Measurements from ENCODE around the gene CRISPLD2.

The CRISPLD2 gene

DNA sequence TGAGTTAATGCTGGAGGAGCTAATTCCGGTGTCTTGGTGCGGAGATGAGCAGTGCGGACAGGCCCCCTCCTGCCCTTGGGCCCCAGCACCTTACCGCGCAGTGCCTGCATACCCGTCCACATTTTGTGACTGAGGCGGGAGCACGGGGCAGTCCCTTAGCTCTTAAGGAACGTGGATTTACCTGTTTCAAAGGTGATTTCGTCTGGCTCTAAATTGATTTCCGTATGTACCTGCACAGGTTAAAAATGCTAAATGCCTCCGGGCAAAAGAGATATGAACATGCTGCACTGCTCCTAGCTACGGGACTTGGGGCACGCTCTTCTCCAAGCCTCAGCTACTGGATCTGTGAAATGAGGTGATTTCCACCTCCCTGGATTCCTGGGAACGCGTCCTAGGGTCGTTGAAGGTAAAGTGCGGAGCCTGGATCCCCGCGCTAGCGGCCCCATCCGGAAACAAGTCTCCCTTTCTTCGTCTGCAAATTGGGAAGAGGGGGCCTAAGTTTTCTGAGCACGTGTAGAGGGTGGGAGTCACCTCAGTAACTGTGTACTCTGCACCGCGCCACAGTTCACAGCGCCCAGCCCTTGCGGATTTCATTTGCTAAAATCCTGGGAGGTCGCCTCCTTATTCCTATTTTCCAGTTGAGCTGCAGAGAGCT lies 669 bp upstream of the CRISPLD2 start:
- Histone ChIP-seq H3K9ac (ENCODE audit: low read length) (no peak overlapping the region), H3K4me1 (ENCODE audit: low read length) (no peaks in the 10 kb centered on the region), H3K4me2 (ENCODE audit: low read length) (no peak overlapping the region), H3K4me3 (ENCODE audit: low read length) (no peak overlapping the region), H3K27me3 (ENCODE audit: low read depth, low read length) (peaks cover 16% of the 10 kb centered on the region), H3K27ac (ENCODE audit: low read length) (no peak overlapping the region), H3K36me3 (replicated peaks; ENCODE audit: low read depth, low read length) (no peaks in the 10 kb centered on the region), H3K79me2 (ENCODE audit: low read length) (no peaks in the 10 kb centered on the region), H2AFZ (ENCODE audit: low read depth, low read length) (no peak overlapping the region), H4K20me1 (ENCODE audit: insufficient read depth, low read length) (no peaks in the 10 kb centered on the region), H3K9me3 (ENCODE audit: insufficient read depth, low read length) (no peaks in the 10 kb centered on the region)
- no peak for TF ChIP-seq EZH2phosphoT487 (IDR thresholded peaks at IDR 0.05; ENCODE audit: low read depth)
- TF ChIP-seq, protein P1, sequence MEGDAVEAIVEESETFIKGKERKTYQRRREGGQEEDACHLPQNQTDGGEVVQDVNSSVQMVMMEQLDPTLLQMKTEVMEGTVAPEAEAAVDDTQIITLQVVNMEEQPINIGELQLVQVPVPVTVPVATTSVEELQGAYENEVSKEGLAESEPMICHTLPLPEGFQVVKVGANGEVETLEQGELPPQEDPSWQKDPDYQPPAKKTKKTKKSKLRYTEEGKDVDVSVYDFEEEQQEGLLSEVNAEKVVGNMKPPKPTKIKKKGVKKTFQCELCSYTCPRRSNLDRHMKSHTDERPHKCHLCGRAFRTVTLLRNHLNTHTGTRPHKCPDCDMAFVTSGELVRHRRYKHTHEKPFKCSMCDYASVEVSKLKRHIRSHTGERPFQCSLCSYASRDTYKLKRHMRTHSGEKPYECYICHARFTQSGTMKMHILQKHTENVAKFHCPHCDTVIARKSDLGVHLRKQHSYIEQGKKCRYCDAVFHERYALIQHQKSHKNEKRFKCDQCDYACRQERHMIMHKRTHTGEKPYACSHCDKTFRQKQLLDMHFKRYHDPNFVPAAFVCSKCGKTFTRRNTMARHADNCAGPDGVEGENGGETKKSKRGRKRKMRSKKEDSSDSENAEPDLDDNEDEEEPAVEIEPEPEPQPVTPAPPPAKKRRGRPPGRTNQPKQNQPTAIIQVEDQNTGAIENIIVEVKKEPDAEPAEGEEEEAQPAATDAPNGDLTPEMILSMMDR (IDR thresholded peaks at IDR 0.05; ENCODE audit: low read depth, low read length) = no peak

DNA sequence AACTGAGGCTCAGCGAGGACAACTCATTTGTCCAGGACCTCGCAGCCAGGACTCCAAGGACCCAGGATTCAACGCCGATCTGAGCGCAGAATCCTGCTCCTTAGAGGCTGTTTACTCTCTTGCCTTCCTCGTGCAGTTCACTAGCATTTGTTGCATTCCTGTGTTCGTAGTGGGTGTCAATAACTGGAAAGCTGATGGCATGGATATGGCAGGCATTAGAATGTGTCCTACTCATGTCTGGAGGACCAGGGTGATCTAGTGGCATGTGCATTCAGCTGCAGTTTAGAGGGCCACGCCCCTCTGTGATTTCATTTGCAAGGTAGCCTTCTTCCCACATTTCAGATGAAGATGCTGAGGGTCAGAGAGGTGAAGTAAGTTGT lies 510 bp downstream of the CRISPLD2 start:
- Histone ChIP-seq H3K79me2 (ENCODE audit: low read length) (no peaks in the 10 kb centered on the region), H2AFZ (ENCODE audit: low read depth, low read length) (no peak overlapping the region), H3K4me3 (ENCODE audit: low read length) (no peak overlapping the region), H3K9ac (ENCODE audit: low read length) (no peak overlapping the region), H3K9me3 (ENCODE audit: insufficient read depth, low read length) (no peaks in the 10 kb centered on the region), H3K4me1 (ENCODE audit: low read length) (no peaks in the 10 kb centered on the region), H3K27ac (ENCODE audit: low read length) (no peak overlapping the region), H3K4me2 (ENCODE audit: low read length) (no peak overlapping the region), H3K27me3 (ENCODE audit: low read depth, low read length) (peaks cover 8% of the 10 kb centered on the region), H4K20me1 (ENCODE audit: insufficient read depth, low read length) (no peaks in the 10 kb centered on the region), H3K36me3 (replicated peaks; ENCODE audit: low read depth, low read length) (no peaks in the 10 kb centered on the region)
- TF ChIP-seq, protein P1 (IDR thresholded peaks at IDR 0.05; ENCODE audit: low read depth, low read length) = no peak
- no peak for TF ChIP-seq EZH2phosphoT487 (IDR thresholded peaks at IDR 0.05; ENCODE audit: low read depth)

DNA sequence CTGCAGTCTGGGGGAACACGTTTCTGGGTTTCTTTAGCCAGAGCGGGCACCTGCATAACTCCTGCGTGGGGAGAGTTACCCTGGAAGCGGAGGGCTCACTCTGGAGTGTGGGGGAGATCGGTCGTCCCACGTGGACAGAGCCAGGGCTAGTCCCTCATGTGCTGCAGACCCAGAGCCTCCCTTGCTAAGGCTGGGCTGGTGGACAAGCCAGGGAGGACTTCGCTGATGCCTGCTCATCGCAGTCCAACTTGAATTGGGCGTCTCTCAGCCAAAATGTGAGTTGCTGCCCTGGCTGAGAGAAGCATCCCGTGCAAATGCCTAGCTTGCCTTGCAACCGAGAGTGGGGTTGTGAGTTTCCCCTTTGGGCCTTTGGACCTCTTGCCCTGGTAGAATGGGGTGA lies 986 bp downstream of the CRISPLD2 start:
- no peaks in the 10 kb centered on the region for H3K9me3 ChIP-seq (ENCODE audit: insufficient read depth, low read length)
- TF ChIP-seq, protein P1 (IDR thresholded peaks at IDR 0.05; ENCODE audit: low read depth, low read length) = no peak
- TF ChIP-seq EZH2phosphoT487 (IDR thresholded peaks at IDR 0.05; ENCODE audit: low read depth) = no peak
- H3K36me3 ChIP-seq (replicated peaks; ENCODE audit: low read depth, low read length) = no peaks in the 10 kb centered on the region
- no peaks in the 10 kb centered on the region for H4K20me1 ChIP-seq (ENCODE audit: insufficient read depth, low read length)
- no peak overlapping the region for H3K9ac ChIP-seq (ENCODE audit: low read length)
- no peak overlapping the region for H2AFZ ChIP-seq (ENCODE audit: low read depth, low read length)
- no peaks in the 10 kb centered on the region for H3K4me1 ChIP-seq (ENCODE audit: low read length)
- no peak overlapping the region for H3K4me2 ChIP-seq (ENCODE audit: low read length)
- H3K4me3 ChIP-seq (ENCODE audit: low read length) = no peak overlapping the region
- no peak overlapping the region for H3K27ac ChIP-seq (ENCODE audit: low read length)
- no peaks in the 10 kb centered on the region for H3K79me2 ChIP-seq (ENCODE audit: low read length)
- peaks cover 7% of the 10 kb centered on the region; the same call in 1 of the 2 replicates for H3K27me3 ChIP-seq (ENCODE audit: low read depth, low read length)

DNA sequence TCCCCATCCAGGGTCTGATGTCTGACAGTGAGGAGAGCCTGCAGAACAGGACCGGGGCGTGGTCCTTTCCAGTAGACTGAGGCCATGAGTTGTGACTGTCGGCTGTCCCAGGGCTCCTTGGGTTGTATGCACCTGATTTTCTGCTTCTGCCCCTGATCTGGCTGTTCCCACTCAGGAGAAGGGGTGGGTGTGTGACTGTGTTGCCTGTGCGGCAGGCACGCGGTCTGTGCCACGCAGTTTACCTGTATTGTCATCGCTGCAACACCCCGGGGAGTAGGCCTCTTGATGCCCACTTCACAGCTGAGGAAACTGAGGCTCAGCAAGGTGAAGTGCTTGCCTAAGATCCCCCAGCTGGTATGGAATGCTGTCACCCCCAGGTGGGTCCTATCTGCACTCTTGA lies 1.4 kb downstream of the CRISPLD2 start:
- Histone ChIP-seq H3K27me3 (ENCODE audit: low read depth, low read length) (0 out of 2 replicates have a peak, but pooled peaks cover 7% of the 10 kb centered on the region), H3K9ac (ENCODE audit: low read length) (no peak overlapping the region)

More for the DNA sequence above, 1.4 kb downstream of the CRISPLD2 start:
- Histone ChIP-seq H3K4me1 (ENCODE audit: low read length) (no peaks in the 10 kb centered on the region), H3K36me3 (replicated peaks; ENCODE audit: low read depth, low read length) (no peaks in the 10 kb centered on the region), H2AFZ (ENCODE audit: low read depth, low read length) (no peak overlapping the region), H4K20me1 (ENCODE audit: insufficient read depth, low read length) (no peaks in the 10 kb centered on the region), H3K79me2 (ENCODE audit: low read length) (no peaks in the 10 kb centered on the region), H3K9me3 (ENCODE audit: insufficient read depth, low read length) (no peaks in the 10 kb centered on the region), H3K27ac (ENCODE audit: low read length) (no peak overlapping the region), H3K4me2 (ENCODE audit: low read length) (no peak overlapping the region), H3K4me3 (ENCODE audit: low read length) (no peak overlapping the region)
- TF ChIP-seq EZH2phosphoT487 (IDR thresholded peaks at IDR 0.05; ENCODE audit: low read depth) = no peak
- TF ChIP-seq, protein P1 (IDR thresholded peaks at IDR 0.05; ENCODE audit: low read depth, low read length) = no peak

Data from OCI-LY3 (cell line).